Mucosa of stomach (tissue), 1 donor: Measurements from ENCODE around the gene ISG20L2.
A peak's percentile ranks its signal among the peaks of the same experiment; 100 is the strongest.

Experiments
- H3K27me3 ChIP-seq: one replicate; pipeline ENCODE4 v1.7.0; 2013; ENCODE audit warnings: mild to moderate bottlenecking, low read length; ENCODE audit not compliant: control insufficient read depth, insufficient read depth
- H3K36me3 ChIP-seq: one replicate; pipeline ENCODE4 v1.7.0; 2013; ENCODE audit warnings: low read length; ENCODE audit not compliant: control insufficient read depth, insufficient read depth
- H3K4me1 ChIP-seq: one replicate; pipeline ENCODE4 v1.7.0; 2013; ENCODE audit warnings: mild to moderate bottlenecking, low read length; ENCODE audit not compliant: control insufficient read depth, insufficient read depth
- H3K4me3 ChIP-seq: one replicate; pipeline ENCODE4 v1.7.0; 2013; ENCODE audit warnings: low read length
- H3K9ac ChIP-seq: one replicate; pipeline ENCODE4 v1.7.0; 2013; ENCODE audit warnings: mild to moderate bottlenecking, low read length, moderate library complexity
- H3K9me3 ChIP-seq: one replicate; pipeline ENCODE4 v1.7.0; 2013; ENCODE audit warnings: mild to moderate bottlenecking, low read length, moderate library complexity; ENCODE audit not compliant: control insufficient read depth
- donor health status: Pancreatic carcinoma.

ISG20L2 gene, protein sequence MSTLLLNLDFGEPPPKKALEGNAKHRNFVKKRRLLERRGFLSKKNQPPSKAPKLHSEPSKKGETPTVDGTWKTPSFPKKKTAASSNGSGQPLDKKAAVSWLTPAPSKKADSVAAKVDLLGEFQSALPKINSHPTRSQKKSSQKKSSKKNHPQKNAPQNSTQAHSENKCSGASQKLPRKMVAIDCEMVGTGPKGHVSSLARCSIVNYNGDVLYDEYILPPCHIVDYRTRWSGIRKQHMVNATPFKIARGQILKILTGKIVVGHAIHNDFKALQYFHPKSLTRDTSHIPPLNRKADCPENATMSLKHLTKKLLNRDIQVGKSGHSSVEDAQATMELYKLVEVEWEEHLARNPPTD

DNA sequence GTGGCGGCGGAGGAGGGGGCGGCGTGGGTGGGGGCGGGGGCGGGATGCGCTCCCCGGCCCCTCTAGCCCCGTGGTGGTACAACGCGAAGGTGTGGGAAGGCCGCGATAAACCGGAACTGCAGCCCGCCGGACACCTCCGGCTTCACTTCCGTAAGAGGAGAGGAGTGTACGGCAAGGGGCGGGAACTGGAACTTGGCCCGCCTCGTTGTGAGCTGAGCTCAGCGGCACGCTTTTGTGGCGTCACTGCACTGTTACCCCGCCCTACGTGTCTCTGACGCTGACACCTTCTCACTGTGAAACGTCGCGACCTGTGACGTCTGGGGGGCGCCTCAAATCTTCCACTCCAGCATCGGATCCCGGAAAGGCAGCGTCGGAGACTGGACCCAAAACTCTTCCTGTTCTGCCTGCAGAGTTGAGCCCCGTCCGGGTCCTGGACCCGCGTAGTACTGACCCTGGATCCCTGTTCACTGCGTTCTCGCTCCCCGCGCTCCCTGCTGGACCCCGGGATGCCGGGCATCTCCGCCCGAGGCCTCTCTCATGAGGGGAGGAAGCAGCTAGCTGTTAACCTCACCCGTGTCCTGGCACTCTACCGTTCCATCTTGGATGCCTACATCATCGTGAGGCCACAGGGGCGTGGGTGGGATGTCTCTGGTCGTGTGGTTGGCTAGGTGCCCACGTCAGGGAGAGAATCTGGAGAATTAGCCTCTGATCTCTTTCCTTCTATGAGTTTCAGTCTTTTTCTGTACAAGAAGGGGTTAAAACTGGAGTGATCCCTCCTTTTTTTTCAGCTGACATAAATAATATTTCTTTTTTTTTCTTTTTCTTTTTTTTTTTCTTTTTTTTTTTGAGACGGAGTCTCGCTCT lies at the start of gene ISG20L2:
Gene ISG20L2, minus strand, starts transcription at position 168 of the 864 bp plus-strand sequence. CDS start 1,114 bp downstream, outside the sequence.
- peaks cover 29% of the 10 kb centered on the region for H3K4me1 ChIP-seq
- H3K9ac ChIP-seq = peak within 1 kb of the TSS; percentile 91
- no peaks in the 10 kb centered on the region for H3K36me3 ChIP-seq
- peak within 1 kb of the TSS; percentile 98 for H3K4me3 ChIP-seq
- no peaks in the 10 kb centered on the region for H3K27me3 ChIP-seq
- no peaks in the 10 kb centered on the region for H3K9me3 ChIP-seq

DNA sequence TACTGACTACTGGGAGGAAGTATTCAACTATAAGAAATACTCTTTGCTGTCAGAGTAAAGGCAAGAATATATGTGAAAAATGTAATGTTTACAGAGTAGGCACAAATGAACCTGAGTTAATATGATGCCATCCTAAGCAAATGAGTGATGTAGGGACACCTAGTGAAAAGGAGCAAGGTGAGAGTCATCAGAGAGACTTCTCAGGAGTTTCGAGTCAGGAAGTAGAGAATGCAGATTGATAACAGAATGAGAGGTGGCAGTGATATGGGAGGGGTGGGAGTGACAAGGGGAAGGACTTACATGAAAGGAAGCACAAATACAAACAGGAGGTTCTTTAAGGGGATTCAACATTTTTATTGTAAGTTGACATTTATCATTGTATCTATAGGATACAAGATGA lies 49.0 kb upstream of the ISG20L2 start:
- Histone ChIP-seq H3K4me3 (no peak overlapping the region), H3K27me3 (no peaks in the 10 kb centered on the region), H3K9ac (no peak overlapping the region), H3K9me3 (no peaks in the 10 kb centered on the region), H3K4me1 (peaks cover 5% of the 10 kb centered on the region), H3K36me3 (no peaks in the 10 kb centered on the region)

DNA sequence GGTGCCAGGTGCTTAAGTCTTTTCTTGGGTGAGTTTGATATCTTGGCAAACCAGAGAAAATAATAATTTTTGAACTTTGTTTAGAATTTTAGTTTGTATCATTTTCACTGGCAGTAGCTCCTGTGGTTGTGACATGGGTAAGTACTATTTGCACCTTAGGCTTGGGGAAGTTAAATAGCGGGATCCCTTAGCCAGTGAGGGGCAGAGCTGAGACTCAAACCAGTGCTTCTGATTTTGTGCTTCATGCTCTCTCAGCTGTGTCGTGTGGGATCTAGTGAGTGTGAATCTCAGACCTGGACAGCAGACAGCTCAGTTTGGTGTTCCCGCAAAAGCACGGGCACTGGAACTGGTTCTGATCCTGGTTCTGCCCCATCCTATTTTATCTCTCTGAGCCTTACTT lies 48.4 kb upstream of the ISG20L2 start:
- no peaks in the 10 kb centered on the region for H3K27me3 ChIP-seq
- H3K36me3 ChIP-seq = no peaks in the 10 kb centered on the region
- peaks cover 6% of the 10 kb centered on the region for H3K4me1 ChIP-seq
- H3K9me3 ChIP-seq = no peaks in the 10 kb centered on the region
- no peak overlapping the region for H3K4me3 ChIP-seq
- no peak overlapping the region for H3K9ac ChIP-seq

DNA sequence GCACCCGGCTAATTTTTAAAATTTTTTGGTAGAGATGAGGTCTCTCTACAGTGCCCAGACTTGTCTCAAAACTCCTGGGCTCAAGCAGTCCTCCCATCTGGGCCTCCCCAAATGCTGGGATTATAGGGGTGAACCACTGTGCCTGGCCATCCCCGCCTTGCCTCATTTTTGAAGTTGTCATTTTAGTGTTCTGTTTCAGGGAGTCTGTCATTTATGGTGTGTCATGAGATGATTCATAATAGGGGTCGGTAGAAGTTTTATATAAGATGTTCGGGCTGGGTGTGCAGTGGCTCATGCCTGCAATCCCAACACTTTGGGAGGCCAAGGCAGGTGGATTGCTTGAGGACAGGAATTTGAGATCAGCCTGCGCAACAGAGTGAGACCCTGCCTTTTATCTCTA lies 47.2 kb upstream of the ISG20L2 start:
- Histone ChIP-seq H3K27me3 (no peaks in the 10 kb centered on the region), H3K4me1 (peaks cover 6% of the 10 kb centered on the region), H3K36me3 (no peaks in the 10 kb centered on the region)

DNA sequence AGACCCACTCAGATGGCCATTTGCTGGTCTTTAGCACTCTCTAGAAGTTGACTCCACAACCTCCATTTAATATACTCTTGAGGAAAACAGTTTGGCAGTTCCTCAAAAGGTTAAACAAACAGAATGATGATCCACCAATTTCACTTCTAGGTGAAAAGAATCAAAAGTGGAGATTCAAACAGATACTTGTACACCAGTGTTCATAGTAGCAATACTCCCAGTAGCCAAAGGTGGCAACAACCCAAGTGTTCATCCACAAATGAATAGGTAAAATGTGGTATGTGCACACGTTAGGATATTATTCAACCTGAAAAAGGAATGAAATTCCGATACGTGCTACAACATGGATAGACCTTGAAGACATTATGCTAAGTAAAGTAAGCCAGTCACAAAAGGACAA lies 45.0 kb upstream of the ISG20L2 start:
- Histone ChIP-seq H3K9ac (no peak overlapping the region), H3K4me1 (peaks cover 13% of the 10 kb centered on the region), H3K27me3 (no peaks in the 10 kb centered on the region), H3K36me3 (no peaks in the 10 kb centered on the region), H3K9me3 (no peaks in the 10 kb centered on the region), H3K4me3 (no peak overlapping the region)

More for the DNA sequence above, 47.2 kb upstream of the ISG20L2 start:
- Histone ChIP-seq H3K4me3 (no peak overlapping the region), H3K9me3 (no peaks in the 10 kb centered on the region), H3K9ac (no peak overlapping the region)

DNA sequence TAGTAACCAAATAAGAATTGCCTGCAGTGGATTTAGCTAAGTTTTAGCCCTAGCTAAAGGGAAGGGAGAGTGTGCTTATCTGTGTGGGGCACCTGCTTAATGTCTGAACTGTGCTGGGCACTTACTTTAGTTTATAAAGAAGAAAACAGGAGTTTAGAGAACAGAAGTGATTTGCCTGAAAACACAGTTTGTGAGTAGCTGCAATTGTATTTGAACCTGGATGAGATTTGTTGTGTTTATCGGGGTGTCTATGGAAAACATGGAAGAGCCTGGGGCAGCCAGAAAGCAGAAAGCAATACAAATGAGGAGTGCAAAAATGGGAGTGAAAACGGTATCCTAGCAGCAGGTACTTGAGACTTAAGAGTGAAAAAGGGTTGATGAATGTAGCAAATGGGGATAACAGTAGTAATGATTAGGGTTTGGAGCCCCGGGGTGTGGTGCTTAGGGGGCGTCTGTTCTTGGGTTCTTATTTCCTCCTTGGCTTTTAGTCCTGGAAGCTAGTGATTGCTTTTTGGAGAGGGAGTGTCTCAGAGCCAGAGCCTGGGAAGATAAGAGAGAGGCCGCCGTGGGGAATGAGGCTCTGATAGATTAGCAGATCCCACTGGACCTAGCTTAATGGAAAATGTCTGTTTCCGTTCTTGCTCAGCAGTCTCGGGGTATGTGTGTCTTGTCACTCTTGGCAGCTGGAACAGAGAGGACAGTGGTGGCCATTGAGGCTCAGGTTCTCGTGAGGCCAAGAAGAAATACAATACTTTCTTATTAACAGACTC lies 44.3 kb upstream of the ISG20L2 start:
- Histone ChIP-seq H3K4me1 (peaks cover 13% of the 10 kb centered on the region), H3K9ac (no peak overlapping the region), H3K27me3 (no peaks in the 10 kb centered on the region)

DNA sequence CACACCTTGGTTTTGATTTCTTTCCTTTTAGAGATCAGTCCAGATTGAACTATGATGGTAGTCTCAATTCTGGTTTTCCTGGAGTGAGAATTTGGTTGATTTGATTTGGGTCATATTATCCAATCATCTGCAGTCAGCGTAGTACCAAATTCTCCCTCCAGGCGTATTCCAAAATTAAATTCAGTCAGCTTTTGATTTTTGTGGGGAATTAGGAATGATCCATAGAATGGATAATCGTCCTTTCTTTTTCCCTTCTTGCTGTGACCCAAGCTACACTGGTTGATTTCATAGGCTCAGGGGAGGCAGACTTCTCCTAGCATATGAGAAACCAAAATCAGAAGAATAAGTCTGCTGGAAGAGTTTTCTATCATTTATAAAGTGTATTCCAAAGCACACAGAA lies 43.7 kb upstream of the ISG20L2 start:
- no peaks in the 10 kb centered on the region for H3K27me3 ChIP-seq
- H3K36me3 ChIP-seq = no peaks in the 10 kb centered on the region
- no peak overlapping the region for H3K9ac ChIP-seq
- peaks cover 13% of the 10 kb centered on the region for H3K4me1 ChIP-seq
- H3K4me3 ChIP-seq = no peak overlapping the region
- no peaks in the 10 kb centered on the region for H3K9me3 ChIP-seq

More for the DNA sequence above, 44.3 kb upstream of the ISG20L2 start:
- Histone ChIP-seq H3K36me3 (no peaks in the 10 kb centered on the region), H3K9me3 (no peaks in the 10 kb centered on the region), H3K4me3 (no peak overlapping the region)

DNA sequence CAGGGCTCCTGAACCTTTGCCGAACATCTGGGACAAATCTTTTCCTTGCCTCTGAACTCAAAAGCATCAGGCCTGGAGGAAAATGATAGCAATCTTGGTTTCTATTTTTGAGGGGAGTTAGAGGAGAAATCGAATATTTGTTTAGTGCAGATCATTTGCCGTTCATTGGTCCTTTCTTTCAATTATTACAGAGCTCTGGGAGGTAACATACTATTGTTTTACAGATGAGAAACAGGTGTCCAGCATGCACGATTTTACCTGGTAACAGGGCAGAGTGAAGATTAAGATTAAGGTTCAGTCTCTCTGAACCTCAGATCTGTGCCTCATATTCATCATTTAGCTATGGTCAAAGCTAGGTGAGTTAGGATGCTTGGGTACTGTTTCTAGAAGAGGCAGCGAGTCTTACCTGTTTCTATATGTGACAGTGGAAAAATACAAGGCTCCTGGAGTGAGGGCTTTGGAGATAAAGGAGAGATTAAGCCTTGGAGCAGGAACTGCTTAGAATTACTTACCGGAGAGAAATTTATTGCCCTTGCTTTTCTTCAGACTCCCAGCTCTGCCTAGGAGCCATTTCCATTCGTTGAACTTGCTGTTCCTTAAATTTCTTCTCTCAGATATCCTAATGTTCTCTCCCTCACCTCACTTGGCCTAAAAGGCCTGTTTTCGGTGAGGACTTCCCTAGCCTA lies 40.2 kb upstream of the ISG20L2 start:
- peak overlapping the region; percentile 98 for H3K9ac ChIP-seq
- peaks cover 20% of the 10 kb centered on the region for H3K4me1 ChIP-seq
- H3K9me3 ChIP-seq = no peaks in the 10 kb centered on the region
- peak overlapping the region; percentile 96 for H3K4me3 ChIP-seq
- H3K36me3 ChIP-seq = no peaks in the 10 kb centered on the region
- no peaks in the 10 kb centered on the region for H3K27me3 ChIP-seq

DNA sequence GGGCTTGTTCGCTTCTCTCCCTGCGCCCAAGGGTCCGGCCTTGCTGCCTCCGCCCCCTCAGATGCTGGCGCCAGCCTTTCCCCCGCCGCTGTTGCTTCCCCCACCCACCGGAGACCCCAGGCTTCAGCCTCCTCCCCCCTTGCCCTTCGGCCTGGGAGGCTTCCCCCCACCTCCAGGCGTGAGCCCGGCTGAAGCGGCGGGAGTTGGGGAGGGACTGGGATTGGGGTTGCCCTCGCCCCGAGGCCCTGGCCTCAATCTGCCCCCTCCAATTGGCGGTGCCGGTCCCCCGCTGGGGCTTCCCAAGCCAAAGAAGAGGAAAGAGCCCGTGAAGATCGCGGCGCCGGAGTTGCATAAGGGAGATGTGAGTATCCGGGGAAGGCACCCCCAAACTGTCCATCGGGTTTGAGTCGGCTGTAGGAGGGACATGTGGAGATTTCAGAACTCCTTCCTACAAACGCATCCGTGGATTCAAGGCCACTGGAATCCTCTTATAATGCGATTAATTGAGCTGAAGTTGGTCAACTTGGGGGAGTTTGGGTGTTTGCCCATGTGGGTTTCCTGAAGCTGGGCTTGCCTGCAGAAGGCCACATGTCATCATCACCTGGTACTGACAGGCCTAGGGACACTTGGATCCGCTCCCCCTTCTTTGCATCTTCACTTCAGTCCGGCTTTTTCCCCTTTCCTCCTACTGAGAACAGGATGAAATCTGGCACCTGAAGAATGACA lies 39.5 kb upstream of the ISG20L2 start:
- Histone ChIP-seq H3K4me3 (peak overlapping the region; percentile 96), H3K27me3 (no peaks in the 10 kb centered on the region), H3K9me3 (no peaks in the 10 kb centered on the region), H3K36me3 (no peaks in the 10 kb centered on the region), H3K4me1 (peaks cover 20% of the 10 kb centered on the region), H3K9ac (peak overlapping the region; percentile 98)

DNA sequence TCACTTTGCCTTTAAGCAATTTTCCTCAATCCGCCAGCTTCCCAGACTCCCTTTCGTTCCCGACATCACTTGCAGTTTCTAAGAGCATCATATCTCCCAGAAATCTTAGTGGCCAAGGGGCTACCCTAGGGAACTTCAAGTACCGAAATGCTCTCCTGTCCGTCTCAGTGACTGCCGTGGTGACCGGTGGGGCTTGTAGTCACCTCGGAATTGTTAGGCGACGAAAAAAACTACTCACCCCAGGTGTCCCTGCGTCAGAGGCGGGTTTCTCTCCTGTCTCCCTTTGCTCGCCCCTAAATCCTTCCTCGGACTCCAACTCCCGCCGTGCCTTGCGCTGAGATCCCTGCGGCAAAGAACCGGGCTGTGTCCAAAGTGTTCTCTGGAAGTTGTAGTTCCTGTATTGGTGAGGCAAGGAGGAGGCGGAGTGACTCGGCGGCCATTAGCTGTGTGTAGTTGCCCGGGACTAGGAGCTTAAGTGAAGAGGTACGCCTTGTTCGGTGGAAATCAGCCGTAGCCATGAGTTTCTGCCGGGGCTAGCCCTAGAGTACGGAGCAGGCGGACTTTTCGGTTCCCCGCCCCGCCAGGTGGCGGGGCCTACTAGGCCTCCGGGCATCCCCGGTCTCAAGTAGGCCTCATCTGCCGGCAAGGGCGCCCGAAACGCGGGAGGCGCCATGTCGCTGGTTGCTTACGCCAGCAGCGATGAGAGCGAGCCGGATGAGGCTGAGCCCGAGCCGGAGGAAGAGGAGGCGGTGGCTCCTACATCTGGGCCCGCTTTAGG lies 38.7 kb upstream of the ISG20L2 start, which contains the start of gene PRCC:
Gene PRCC, plus strand, starts transcription at position 435 of the 778 bp plus-strand sequence. Its CDS starts 237 bp downstream, at position 672.
- H3K4me1 ChIP-seq = peaks cover 13% of the 10 kb centered on the region
- H3K27me3 ChIP-seq = no peaks in the 10 kb centered on the region
- no peaks in the 10 kb centered on the region for H3K9me3 ChIP-seq
- H3K4me3 ChIP-seq = peak within 1 kb of the TSS; percentile 96
- H3K36me3 ChIP-seq = no peaks in the 10 kb centered on the region
- H3K9ac ChIP-seq = peak within 1 kb of the TSS; percentile 98
